H1 (cell line): ENCODE results near the gene MT1F. TPM values are rescaled to one million over a fixed set of nuclear protein-coding genes. Genes with fewer than 3 reads are reported as not detected.

Source experiments
- CTCF ChIA-PET: fragments of 300-600 bp; sonication (Branson Sonifier 250); formaldehyde crosslinking; loops from one replicate; lab custom pipeline; 2021; ENCODE audit not compliant: partially characterized antibody; lab: Charles Lee
- POLR2A ChIA-PET: fragments of 300-600 bp; sonication (Branson Sonifier 250); formaldehyde crosslinking; loops from one replicate; lab custom pipeline; 2021; ENCODE audit warnings: inconsistent platforms; ENCODE audit not compliant: partially characterized antibody; lab: Charles Lee
- DNase-seq, 2 experiments: peaks; one replicate each; pipeline versions ENCODE4 v3.0.0 to v3.0.0-alpha.2; 2010 to 2022; ENCODE audit warnings: low spot score in 2 of 2, low read depth in 1 of 2, mixed read lengths in 1 of 2
- FAIRE-seq: peaks from 2 replicates; lab custom pipeline; 2011; peaks lifted over from hg19 to GRCh38; lab: Jason Lieb, UNC
- H2AFZ ChIP-seq: 2 replicates; pipeline ENCODE4 v1.8.1; 2012; ENCODE audit warnings: low read length, inconsistent platforms
- H2AK5ac ChIP-seq: 2 replicates; pipeline ENCODE4 v1.6.1; 2013; ENCODE audit warnings: low read depth, low read length
- H2BK120ac ChIP-seq: replicated peaks from 2 replicates; pipeline ENCODE3; 2013; ENCODE audit warnings: low read depth, low read length, inconsistent platforms
- H2BK12ac ChIP-seq: 2 replicates; pipeline ENCODE4 v1.6.1; 2013; ENCODE audit warnings: low read depth, low read length
- H2BK15ac ChIP-seq: 2 replicates; pipeline ENCODE4 v1.6.1; 2013; ENCODE audit warnings: low read length
- H2BK20ac ChIP-seq: 2 replicates; pipeline ENCODE4 v1.6.1; 2013; ENCODE audit warnings: low read length
- H2BK5ac ChIP-seq: 2 replicates; pipeline ENCODE4 v1.6.1; 2013; ENCODE audit warnings: low read depth, low read length
- H3K14ac ChIP-seq: 2 replicates; pipeline ENCODE4 v1.6.1; 2013; ENCODE audit warnings: inconsistent platforms; ENCODE audit not compliant: insufficient read length
- H3K18ac ChIP-seq: 2 replicates; pipeline ENCODE4 v1.6.1; 2013; ENCODE audit warnings: low read length; ENCODE audit errors: extremely low read depth
- H3K23ac ChIP-seq: 2 replicates; pipeline ENCODE4 v1.6.1; 2013; ENCODE audit warnings: inconsistent platforms; ENCODE audit not compliant: insufficient read length
- H3K23me2 ChIP-seq: 2 replicates; pipeline ENCODE4 v1.6.1; 2013; ENCODE audit warnings: low read depth, low read length
- H3K27ac ChIP-seq: 2 replicates; pipeline ENCODE4 v1.6.1; 2011; ENCODE audit warnings: low read depth, low read length, inconsistent platforms
- H3K27me3 ChIP-seq, 4 experiments: replicated peaks in 1 of 4; 1 replicate in 1 of 4; 2 replicates in 3 of 4; pipeline versions ENCODE4 v1.6.1 to v1.8.1; 2011 to 2013; ENCODE audit warnings: low read length in 3 of 4, mild to moderate bottlenecking in 3 of 4, inconsistent platforms in 2 of 4, mixed read lengths in 2 of 4, moderate library complexity in 1 of 4; ENCODE audit not compliant: control insufficient read depth in 3 of 4, insufficient read depth in 3 of 4; ENCODE audit errors: extremely low read depth in 1 of 4
- H3K36me3 ChIP-seq, 4 experiments: 2 replicates each; pipeline versions ENCODE4 v1.6.1 to v1.8.1; 2011 to 2013; ENCODE audit warnings: mild to moderate bottlenecking in 4 of 4, low read length in 3 of 4, moderate library complexity in 2 of 4, control low read depth in 1 of 4, inconsistent platforms in 1 of 4; ENCODE audit not compliant: insufficient read depth in 4 of 4, control insufficient read depth in 2 of 4
- H3K4ac ChIP-seq: replicated peaks from 2 replicates; pipeline ENCODE3; 2013; ENCODE audit warnings: low read length, low read depth, mixed read lengths, inconsistent platforms; ENCODE audit not compliant: insufficient read length
- H3K4me1 ChIP-seq, 4 experiments: replicated peaks in 1 of 4; 1 replicate in 1 of 4; 2 replicates in 3 of 4; pipeline versions ENCODE4 v1.6.1 to v1.8.1; 2011 to 2013; ENCODE audit warnings: low read length in 3 of 4, inconsistent platforms in 2 of 4, mixed read lengths in 1 of 4; ENCODE audit not compliant: insufficient read depth in 4 of 4, control insufficient read depth in 3 of 4
- H3K4me2 ChIP-seq, 2 experiments: 2 replicates each; pipeline versions ENCODE4 v1.6.1 to v1.8.1; 2011 to 2013; ENCODE audit warnings: low read depth in 2 of 2, low read length in 2 of 2, control low read depth in 1 of 2, inconsistent platforms in 1 of 2, mild to moderate bottlenecking in 1 of 2; ENCODE audit not compliant: insufficient read depth in 1 of 2
- H3K4me3 ChIP-seq, 4 experiments: fragments of 200-600, 300-600 bp in 1 of 4; sonication (generic), shearing (Covaris generic), sonication (Bioruptor Twin) in 1 of 4; 2 replicates each; pipeline versions ENCODE4 v1.5.1 to v1.8.1; 2011 to 2016; ENCODE audit warnings: low read length in 4 of 4, low read depth in 3 of 4, control low read depth in 2 of 4, inconsistent platforms in 2 of 4, mild to moderate bottlenecking in 2 of 4, mixed read lengths in 1 of 4, moderate library complexity in 1 of 4; ENCODE audit not compliant: insufficient read depth in 2 of 4; ENCODE audit errors: extremely low read depth in 1 of 4
- H3K56ac ChIP-seq: replicated peaks from 2 replicates; pipeline ENCODE3; 2013; ENCODE audit warnings: low read depth, mild to moderate bottlenecking, mixed read lengths, low read length, inconsistent platforms; ENCODE audit not compliant: insufficient read length
- H3K79me1 ChIP-seq: 2 replicates; pipeline ENCODE4 v1.6.1; 2013; ENCODE audit warnings: low read depth, low read length, control low read depth
- H3K79me2 ChIP-seq, 2 experiments: 2 replicates each; pipeline versions ENCODE4 v1.6.1 to v1.8.1; 2012 to 2013; ENCODE audit warnings: low read length in 2 of 2, mild to moderate bottlenecking in 2 of 2, inconsistent platforms in 1 of 2; ENCODE audit not compliant: insufficient read depth in 2 of 2, control insufficient read depth in 1 of 2
- H3K9ac ChIP-seq, 4 experiments: replicated peaks in 1 of 4; 1 replicate in 1 of 4; 2 replicates in 3 of 4; pipeline versions ENCODE4 v1.6.1 to v1.8.1; 2011 to 2013; ENCODE audit warnings: low read depth in 3 of 4, low read length in 3 of 4, control low read depth in 2 of 4, mild to moderate bottlenecking in 2 of 4, moderate library complexity in 2 of 4, inconsistent platforms in 1 of 4; ENCODE audit errors: extremely low read depth in 1 of 4
- H3K9me3 ChIP-seq, 2 experiments: 2 replicates each; pipeline versions ENCODE4 v1.6.1 to v1.8.1; 2012 to 2013; ENCODE audit warnings: mild to moderate bottlenecking in 2 of 2, moderate library complexity in 2 of 2, control low read depth in 1 of 2, inconsistent platforms in 1 of 2, low read depth in 1 of 2, low read length in 1 of 2, mixed read lengths in 1 of 2; ENCODE audit not compliant: insufficient read depth in 2 of 2
- H4K20me1 ChIP-seq, 2 experiments: replicated peaks in 1 of 2; 2 replicates each; pipeline versions ENCODE3 to v1.8.1; 2011 to 2013; ENCODE audit warnings: inconsistent platforms in 2 of 2, low read length in 2 of 2, mild to moderate bottlenecking in 1 of 2; ENCODE audit not compliant: insufficient read depth in 2 of 2, control insufficient read depth in 1 of 2
- H4K5ac ChIP-seq: 2 replicates; pipeline ENCODE4 v1.6.1; 2013; ENCODE audit warnings: low read length, low read depth, mixed read lengths, inconsistent platforms; ENCODE audit not compliant: insufficient read length
- H4K8ac ChIP-seq: 2 replicates; pipeline ENCODE4 v1.8.0; 2013; ENCODE audit warnings: mild to moderate bottlenecking, moderate library complexity, low read length, inconsistent platforms; ENCODE audit not compliant: insufficient read depth; ENCODE audit errors: extremely low read depth
- H4K91ac ChIP-seq: replicated peaks from 2 replicates; pipeline ENCODE3; 2013; ENCODE audit warnings: low read length, mixed read lengths, inconsistent platforms; ENCODE audit not compliant: insufficient read length
- E2F6 ChIP-seq: IDR thresholded peaks from 2 replicates; pipeline ENCODE4 v1.6.1; 2012; ENCODE audit warnings: inconsistent platforms
- WGBS, 2 experiments: shearing (Covaris generic) in 1 of 2; methylation state at CpG; one replicate each; pipeline versions ENCODE4 v1.1.6 to v1.1.7; 2013 to 2015; ENCODE audit warnings: low lambda C conversion rate in 2 of 2, mixed read lengths in 2 of 2, inconsistent platforms in 1 of 2, low coverage in 1 of 2, missing lambda C conversion rate in 1 of 2; ENCODE audit not compliant: insufficient replicate concordance in 2 of 2, insufficient coverage in 1 of 2, insufficient read length in 1 of 2; ENCODE audit errors: extremely low coverage in 1 of 2, missing lambda C conversion rate in 1 of 2; 5-methylcytosine and 5-hydroxymethylcytosine counted together
- polyA plus RNA-seq, 7 experiments: library from polyadenylated mRNA; depleted of rRNA in 3 of 7; stranded (reverse) in 5 of 7; unstranded in 2 of 7; fragments of >200 nt in 5 of 7; fragments of 200-250 nt in 2 of 7; gene quantifications; 1 replicate in 5 of 7; 2 replicates in 1 of 7; 4 replicates in 1 of 7; pipeline versions ENCODE4 v1.2.1 to v1.2.3, GENCODE V29; 2011 to 2013; ENCODE audit warnings: missing spikeins in 2 of 7, mixed read lengths in 2 of 7
- total RNA-seq: library from RNA; stranded (reverse); fragmentation: NEBNext Ultra II Directional; extraction: Animal tissue kit (Norgen Biotek cat#: 25700); gene quantifications from 2 replicates; pipeline ENCODE4 v1.2.1, GENCODE V29; 2021

MT1F gene
- total and polyA plus RNA-seq, 2 of the 8 experiments (the other 6 are each of a cell fraction or from before 2014, with no cell fraction given): 5.9 to 20.8 TPM

- no peaks in the 10 kb centered on the region for H3K9me3 ChIP-seq
- no peak overlapping the region for H3K27ac ChIP-seq
- H3K36me3 ChIP-seq: no peaks in the 10 kb centered on the region
- no peak for TF ChIP-seq E2F6
- no peak overlapping the region for H3K14ac ChIP-seq
- no peak overlapping the region for H2BK15ac ChIP-seq
- no peak overlapping the region for H2BK5ac ChIP-seq
- no peak overlapping the region for H3K23ac ChIP-seq
- H3K4me1 ChIP-seq: peaks cover 0 to 2% (median 0%) of the 10 kb centered on the region in 4 experiments; a peak in 1 of 7 replicates
- DNase-seq (no peak), FAIRE-seq (no peak)
- H3K9ac ChIP-seq: no peak overlapping the region
- no peak overlapping the region for H2BK20ac ChIP-seq
- no peak overlapping the region for H3K56ac ChIP-seq
- H3K79me1 ChIP-seq: no peaks in the 10 kb centered on the region
- no peaks in the 10 kb centered on the region; a peak in 2 of 7 replicates for H3K27me3 ChIP-seq
- ChIA-PET CTCF (interaction anchor here (0.8 to 4.8 kb wide), 26 partner anchors 10 to 221 kb away, joined by 3 to 85 read pairs (median 8); partner anchors contain the start of genes MT1B, MT1E, MT1G and MT1H), POLR2A (interaction anchor here (1.0 to 3.3 kb wide), 3 partner anchors 28 to 85 kb away, joined by 3 to 24 read pairs (median 5); partner anchors contain the start of gene MT1E)
- H4K8ac ChIP-seq: no peak overlapping the region
- H2AFZ ChIP-seq: no peak overlapping the region
- H3K23me2 ChIP-seq: no peaks in the 10 kb centered on the region
- 86% methylated on average over 5 of the region's 5 CpGs; no CpG with 5 or more reads in 1 of the 2 experiments for WGBS, 2 experiments
- H2BK120ac ChIP-seq: no peak overlapping the region
- no peak overlapping the region for H3K4me3 ChIP-seq
- no peak overlapping the region for H3K4me2 ChIP-seq
- H3K79me2 ChIP-seq: no peaks in the 10 kb centered on the region
- no peak overlapping the region for H4K91ac ChIP-seq
- no peak overlapping the region for H3K4ac ChIP-seq
- H2BK12ac ChIP-seq: no peak overlapping the region
- no peak overlapping the region for H2AK5ac ChIP-seq
- no peak overlapping the region for H4K5ac ChIP-seq
- H3K18ac ChIP-seq: no peak overlapping the region
- H4K20me1 ChIP-seq: no peaks in the 10 kb centered on the region
These were observed 45.1 kb downstream of the MT1F start for GRCh38 chr16:56702836-56703235.

Other genes with a start within 250 kb of the MT1F start
- 20.4 and 21.7 TPM in 2 replicates for gene AMFR, start 232.4 kb upstream of the MT1F start, total RNA-seq
- 18.6 and 30.0 TPM in 2 replicates for gene AMFR, start 232.4 kb upstream of the MT1F start, polyA plus RNA-seq (2011; rRNA removed)
- gene NUDT21, start 206.6 kb upstream of the MT1F start, total RNA-seq: 263 and 277 TPM in 2 replicates
- gene NUDT21, start 206.6 kb upstream of the MT1F start, polyA plus RNA-seq (2011; rRNA removed): 78.1 and 95.2 TPM in 2 replicates
- 61.4 and 62.4 TPM in 2 replicates for gene OGFOD1, start 206.4 kb upstream of the MT1F start, total RNA-seq
- gene OGFOD1, start 206.4 kb upstream of the MT1F start, polyA plus RNA-seq (2011; rRNA removed): 21.1 and 24.6 TPM in 2 replicates
- gene BBS2, start 137.9 kb upstream of the MT1F start, total RNA-seq: 11.6 and 12.3 TPM in 2 replicates
- 12.0 and 15.1 TPM in 2 replicates for gene BBS2, start 137.9 kb upstream of the MT1F start, polyA plus RNA-seq (2011; rRNA removed)
- gene MT4, start 92.9 kb upstream of the MT1F start, total RNA-seq: not detected in 2 replicates
- not detected in 2 replicates for gene MT4, start 92.9 kb upstream of the MT1F start, polyA plus RNA-seq (2011; rRNA removed)
- not detected in 2 replicates for gene MT3, start 68.4 kb upstream of the MT1F start, total RNA-seq
- 0.17 TPM in 1 of 2 replicates, not detected in the other for gene MT3, start 68.4 kb upstream of the MT1F start, polyA plus RNA-seq (2011; rRNA removed)
- gene MT2A, start 49.4 kb upstream of the MT1F start, total RNA-seq: 9.2 and 9.5 TPM in 2 replicates
- gene MT2A, start 49.4 kb upstream of the MT1F start, polyA plus RNA-seq (2011; rRNA removed): 23.2 and 30.1 TPM in 2 replicates
- 3.5 and 7.9 TPM in 2 replicates for gene MT1E, start 32.2 kb upstream of the MT1F start, total RNA-seq
- 109 and 117 TPM in 2 replicates for gene MT1E, start 32.2 kb upstream of the MT1F start, polyA plus RNA-seq (2011; rRNA removed)
- gene MT1M, start 25.3 kb upstream of the MT1F start, total RNA-seq: not detected in 2 replicates
- 1.7 and 2.1 TPM in 2 replicates for gene MT1M, start 25.3 kb upstream of the MT1F start, polyA plus RNA-seq (2011; rRNA removed)
- not detected in 2 replicates for gene MT1A, start 19.3 kb upstream of the MT1F start, total RNA-seq
- not detected in 2 replicates for gene MT1A, start 19.3 kb upstream of the MT1F start, polyA plus RNA-seq (2011; rRNA removed)
- gene MT1B, start 6.1 kb upstream of the MT1F start, total RNA-seq: not detected in 2 replicates
- not detected in 2 replicates for gene MT1B, start 6.1 kb upstream of the MT1F start, polyA plus RNA-seq (2011; rRNA removed)
- gene MT1G, start 10.1 kb downstream of the MT1F start, total RNA-seq: 17.7 and 19.7 TPM in 2 replicates
- 515 and 909 TPM in 2 replicates for gene MT1G, start 10.1 kb downstream of the MT1F start, polyA plus RNA-seq (2011; rRNA removed)
- gene MT1H, start 11.9 kb downstream of the MT1F start, total RNA-seq: 11.9 and 12.6 TPM in 2 replicates
- 95.7 and 127 TPM in 2 replicates for gene MT1H, start 11.9 kb downstream of the MT1F start, polyA plus RNA-seq (2011; rRNA removed)
- 52.4 and 64.5 TPM in 2 replicates for gene MT1X, start 24.5 kb downstream of the MT1F start, total RNA-seq
- gene MT1X, start 24.5 kb downstream of the MT1F start, polyA plus RNA-seq (2011; rRNA removed): 1,060 and 1,247 TPM in 2 replicates
- 180 and 201 TPM in 2 replicates for gene NUP93, start 72.2 kb downstream of the MT1F start, total RNA-seq
- 147 and 162 TPM in 2 replicates for gene NUP93, start 72.2 kb downstream of the MT1F start, polyA plus RNA-seq (2011; rRNA removed)
- gene SLC12A3, start 207.2 kb downstream of the MT1F start, total RNA-seq: not detected in 2 replicates
- 0.03 TPM in 1 of 2 replicates, not detected in the other for gene SLC12A3, start 207.2 kb downstream of the MT1F start, polyA plus RNA-seq (2011; rRNA removed)